HEK293 (cell line): ENCODE data around the gene S100A7.

ENCODE experiments used
- CTCF ChIA-PET: fragments of 350-600 bp; formaldehyde crosslinking; extraction: SDS; loops from one replicate; lab custom pipeline; 2021; ENCODE audit warnings: antibody characterized with exemption; lab: Yijun Ruan, JAX
- POLR2A ChIA-PET: fragments of 300-600 bp; formaldehyde crosslinking; extraction: SDS; loops from one replicate; lab custom pipeline; 2020; ENCODE audit warnings: antibody characterized with exemption, inconsistent platforms; lab: Yijun Ruan, JAX
- H3K27ac ChIP-seq: fragments of 200-500 bp; sonication (Bioruptor generic); 2 replicates; pipeline ENCODE4 v1.5.1; 2014; ENCODE audit warnings: low read depth, low read length, control low read depth, inconsistent platforms; ENCODE audit errors: extremely low read depth
- H3K36me3 ChIP-seq, 2 experiments: fragments of 200-500 bp in 1 of 2; sonication (Bioruptor generic) in 1 of 2; 1 replicate in 1 of 2; 2 replicates in 1 of 2; pipeline ENCODE4 v1.5.1; 2014 to 2017; ENCODE audit warnings: inconsistent platforms in 2 of 2, low read length in 2 of 2; ENCODE audit not compliant: control insufficient read depth in 2 of 2, insufficient read depth in 1 of 2
- H3K4me1 ChIP-seq: fragments of 200-500 bp; sonication (Bioruptor generic); 2 replicates; pipeline ENCODE4 v1.5.1; 2014; ENCODE audit warnings: mild to moderate bottlenecking, low read length, inconsistent platforms; ENCODE audit not compliant: control insufficient read depth, insufficient read depth
- H3K4me3 ChIP-seq: 2 replicates; pipeline ENCODE4 v1.5.1; 2011; ENCODE audit warnings: low read depth, mild to moderate bottlenecking, control low read depth, low read length, moderate library complexity
- H3K9me3 ChIP-seq: fragments of 200-500 bp; sonication (Bioruptor generic); 2 replicates; pipeline ENCODE4 v1.5.1; 2014; ENCODE audit warnings: low read depth, low read length, inconsistent platforms; ENCODE audit not compliant: control insufficient read depth, insufficient read depth
- GLIS1 ChIP-seq: fragments of 450-650 bp; formaldehyde crosslinking; IDR thresholded peaks from 2 replicates; pipeline ENCODE4 v1.5.1; 2016; ENCODE audit warnings: missing biosample characterization, missing genetic modification characterization
- HOXA7 ChIP-seq: sonication (generic); formaldehyde crosslinking; IDR thresholded peaks from 2 replicates; pipeline ENCODE4 v1.8.1; 2022; ENCODE audit warnings: missing genetic modification reagents, borderline replicate concordance
- INSM2 ChIP-seq: fragments of 450-650 bp; formaldehyde crosslinking; IDR thresholded peaks from 2 replicates; pipeline ENCODE4 v1.5.1; 2016; ENCODE audit warnings: missing biosample characterization, missing genetic modification characterization
- YY1 ChIP-seq: fragments of 450-650 bp; formaldehyde crosslinking; IDR thresholded peaks from 2 replicates; pipeline ENCODE4 v1.5.1; 2018; ENCODE audit warnings: missing biosample characterization, missing genetic modification characterization
- ZBTB1 ChIP-seq: fragments of 450-650 bp; formaldehyde crosslinking; IDR thresholded peaks from 2 replicates; pipeline ENCODE4 v1.5.1; 2016; ENCODE audit warnings: missing biosample characterization, missing genetic modification characterization
- ZNF112 ChIP-seq: fragments of 450-650 bp; formaldehyde crosslinking; IDR thresholded peaks from 2 replicates; pipeline ENCODE4 v1.5.0; 2017; ENCODE audit warnings: missing biosample characterization, missing genetic modification characterization
- ZNF121 ChIP-seq: fragments of 450-650 bp; formaldehyde crosslinking; IDR thresholded peaks from 2 replicates; pipeline ENCODE4 v1.5.1; 2016; ENCODE audit warnings: missing biosample characterization, missing genetic modification characterization
- ZNF202 ChIP-seq: fragments of 450-650 bp; formaldehyde crosslinking; IDR thresholded peaks from 2 replicates; pipeline ENCODE4 v1.5.1; 2016; ENCODE audit warnings: missing biosample characterization, missing genetic modification characterization, borderline replicate concordance
- ZNF354C ChIP-seq: fragments of 450-650 bp; formaldehyde crosslinking; IDR thresholded peaks from 2 replicates; pipeline ENCODE4 v1.5.1; 2016; ENCODE audit warnings: missing biosample characterization, missing genetic modification characterization, low read depth, borderline replicate concordance
- ZNF37A ChIP-seq: fragments of 450-650 bp; IDR thresholded peaks from 2 replicates; pipeline ENCODE4 v1.5.1; 2018; ENCODE audit warnings: missing biosample characterization, missing genetic modification characterization
- ZNF549 ChIP-seq: fragments of 450-650 bp; IDR thresholded peaks from 2 replicates; pipeline ENCODE4 v1.5.1; 2018; ENCODE audit warnings: missing biosample characterization, missing genetic modification characterization, mild to moderate bottlenecking, inconsistent platforms, moderate library complexity
- ZNF610 ChIP-seq: fragments of 450-650 bp; formaldehyde crosslinking; IDR thresholded peaks from 2 replicates; pipeline ENCODE4 v1.5.1; 2016; ENCODE audit warnings: missing biosample characterization, missing genetic modification characterization, borderline replicate concordance
- ZNF670 ChIP-seq: fragments of 450-650 bp; formaldehyde crosslinking; IDR thresholded peaks from 2 replicates; pipeline ENCODE4 v1.5.1; 2016; ENCODE audit warnings: missing biosample characterization, missing genetic modification characterization, low read depth
- ZNF776 ChIP-seq: fragments of 450-650 bp; formaldehyde crosslinking; IDR thresholded peaks from 2 replicates; pipeline ENCODE4 v1.5.0; 2017; ENCODE audit warnings: missing biosample characterization, missing genetic modification characterization, borderline replicate concordance
- TF ChIP-seq, protein P1 (sequence below): fragments of 450-650 bp; formaldehyde crosslinking; IDR thresholded peaks from 2 replicates; pipeline ENCODE4; 2016; ENCODE audit warnings: missing biosample characterization, missing genetic modification characterization
- TF ChIP-seq, protein P2 (sequence below): fragments of 450-650 bp; formaldehyde crosslinking; IDR thresholded peaks from 2 replicates; pipeline ENCODE4 v1.5.1; 2016; ENCODE audit warnings: missing biosample characterization, missing genetic modification characterization, borderline replicate concordance
- TF ChIP-seq, protein P3 (sequence below): fragments of 450-650 bp; IDR thresholded peaks from 2 replicates; pipeline ENCODE4 v1.5.1; 2018; ENCODE audit warnings: missing biosample characterization, missing genetic modification characterization

Gene S100A7

DNA sequence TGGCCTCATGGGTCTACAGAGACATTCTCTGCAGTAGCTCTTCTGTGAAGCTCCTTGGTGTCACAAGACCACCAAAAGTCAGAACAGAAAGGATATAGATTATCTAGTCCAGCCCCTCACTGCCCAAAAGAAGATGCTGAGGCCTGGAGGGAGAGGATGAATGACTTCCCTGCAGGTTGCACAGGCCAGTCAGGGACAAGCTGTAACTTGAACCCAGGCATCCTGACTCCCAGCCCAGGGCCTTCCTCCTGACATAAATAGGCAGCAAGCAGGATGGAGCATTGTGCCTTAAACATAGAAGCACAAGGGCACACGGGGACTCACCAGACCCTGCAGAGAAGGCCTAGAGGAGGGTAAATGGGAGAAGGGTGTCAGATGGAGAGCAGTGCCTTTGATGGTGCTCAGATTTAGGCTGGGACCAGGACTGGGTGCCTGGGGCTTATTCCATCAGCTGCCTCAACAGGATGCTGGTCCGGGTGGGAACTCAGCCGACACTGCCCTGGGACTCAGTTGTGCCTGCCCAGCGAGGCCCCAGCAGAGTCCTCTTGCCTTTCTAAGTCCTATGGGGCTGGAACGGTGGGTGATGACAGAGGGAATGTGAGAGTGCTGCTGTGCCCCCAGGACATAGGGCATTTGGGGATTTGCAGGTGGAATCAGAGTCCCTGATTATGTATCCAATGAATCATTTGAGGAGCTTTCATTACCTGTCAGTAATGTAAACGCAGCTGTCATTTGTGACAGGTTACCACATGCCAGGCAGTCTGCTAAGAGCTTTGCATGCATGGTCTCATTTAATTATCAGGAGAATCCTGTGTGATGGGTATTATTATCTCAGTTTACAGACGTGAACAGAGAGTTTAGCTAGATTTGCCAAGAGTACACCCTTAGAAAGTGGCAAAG lies 30.9 kb downstream of the S100A7 start:
- Histone ChIP-seq H3K36me3 (no peaks in the 10 kb centered on the region), H3K27ac (no peak overlapping the region), H3K4me3 (no peak overlapping the region), H3K9me3 (no peaks in the 10 kb centered on the region), H3K4me1 (no peaks in the 10 kb centered on the region)
- TF ChIP-seq ZNF121 (tag by site-specific recombination) (no peak), ZNF37A (tag by site-specific recombination) (no peak), ZNF776 (tag by site-specific recombination) (no peak), ZNF670 (tag by site-specific recombination) (no peak), INSM2 (tag by site-specific recombination) (no peak), YY1 (tag by site-specific recombination) (no peak), ZBTB1 (tag by site-specific recombination) (no peak)
- TF ChIP-seq, protein P1, sequence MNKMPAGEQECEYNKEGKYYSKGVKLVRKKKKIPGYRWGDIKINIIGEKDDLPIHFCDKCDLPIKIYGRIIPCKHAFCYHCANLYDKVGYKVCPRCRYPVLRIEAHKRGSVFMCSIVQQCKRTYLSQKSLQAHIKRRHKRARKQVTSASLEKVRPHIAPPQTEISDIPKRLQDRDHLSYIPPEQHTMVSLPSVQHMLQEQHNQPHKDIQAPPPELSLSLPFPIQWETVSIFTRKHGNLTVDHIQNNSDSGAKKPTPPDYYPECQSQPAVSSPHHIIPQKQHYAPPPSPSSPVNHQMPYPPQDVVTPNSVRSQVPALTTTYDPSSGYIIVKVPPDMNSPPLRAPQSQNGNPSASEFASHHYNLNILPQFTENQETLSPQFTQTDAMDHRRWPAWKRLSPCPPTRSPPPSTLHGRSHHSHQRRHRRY (tag by site-specific recombination) = no peak
- TF ChIP-seq, protein P2, sequence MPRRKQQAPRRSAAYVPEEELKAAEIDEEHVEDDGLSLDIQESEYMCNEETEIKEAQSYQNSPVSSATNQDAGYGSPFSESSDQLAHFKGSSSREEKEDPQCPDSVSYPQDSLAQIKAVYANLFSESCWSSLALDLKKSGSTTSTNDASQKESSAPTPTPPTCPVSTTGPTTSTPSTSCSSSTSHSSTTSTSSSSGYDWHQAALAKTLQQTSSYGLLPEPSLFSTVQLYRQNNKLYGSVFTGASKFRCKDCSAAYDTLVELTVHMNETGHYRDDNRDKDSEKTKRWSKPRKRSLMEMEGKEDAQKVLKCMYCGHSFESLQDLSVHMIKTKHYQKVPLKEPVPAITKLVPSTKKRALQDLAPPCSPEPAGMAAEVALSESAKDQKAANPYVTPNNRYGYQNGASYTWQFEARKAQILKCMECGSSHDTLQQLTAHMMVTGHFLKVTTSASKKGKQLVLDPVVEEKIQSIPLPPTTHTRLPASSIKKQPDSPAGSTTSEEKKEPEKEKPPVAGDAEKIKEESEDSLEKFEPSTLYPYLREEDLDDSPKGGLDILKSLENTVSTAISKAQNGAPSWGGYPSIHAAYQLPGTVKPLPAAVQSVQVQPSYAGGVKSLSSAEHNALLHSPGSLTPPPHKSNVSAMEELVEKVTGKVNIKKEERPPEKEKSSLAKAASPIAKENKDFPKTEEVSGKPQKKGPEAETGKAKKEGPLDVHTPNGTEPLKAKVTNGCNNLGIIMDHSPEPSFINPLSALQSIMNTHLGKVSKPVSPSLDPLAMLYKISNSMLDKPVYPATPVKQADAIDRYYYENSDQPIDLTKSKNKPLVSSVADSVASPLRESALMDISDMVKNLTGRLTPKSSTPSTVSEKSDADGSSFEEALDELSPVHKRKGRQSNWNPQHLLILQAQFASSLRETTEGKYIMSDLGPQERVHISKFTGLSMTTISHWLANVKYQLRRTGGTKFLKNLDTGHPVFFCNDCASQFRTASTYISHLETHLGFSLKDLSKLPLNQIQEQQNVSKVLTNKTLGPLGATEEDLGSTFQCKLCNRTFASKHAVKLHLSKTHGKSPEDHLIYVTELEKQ (tag by site-specific recombination) = no peak
- ChIA-PET CTCF (interaction anchor here (0.5 to 1.4 kb wide), 2 partner anchors 48 to 399 kb away, joined by 3 read pairs; no protein-coding TSS in a partner anchor), POLR2A (no interaction called here)

DNA sequence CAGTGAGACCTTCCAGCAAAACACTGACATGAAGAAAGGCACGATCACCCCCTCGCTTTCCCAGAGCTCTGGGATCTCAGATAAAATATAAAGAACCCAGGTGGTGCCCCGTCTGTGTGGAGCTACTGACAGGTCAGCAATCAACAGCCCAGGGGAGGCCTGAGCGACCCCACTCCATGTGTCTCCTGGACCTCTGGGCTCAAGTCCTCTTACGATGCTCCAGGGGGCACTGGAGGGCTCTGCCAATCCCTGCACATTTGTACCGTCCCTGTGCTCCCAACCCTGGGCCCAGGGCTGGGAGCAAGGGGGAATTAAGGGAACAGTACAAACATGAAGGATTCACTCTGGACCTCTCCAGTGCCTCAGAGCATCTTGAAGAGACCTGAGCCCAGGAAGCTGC lies 31.7 kb downstream of the S100A7 start:
- Histone ChIP-seq H3K4me1 (no peaks in the 10 kb centered on the region), H3K27ac (no peak overlapping the region), H3K4me3 (no peak overlapping the region), H3K9me3 (no peaks in the 10 kb centered on the region), H3K36me3 (no peaks in the 10 kb centered on the region)
- no peak for TF ChIP-seq GLIS1 (tag by site-specific recombination)
- TF ChIP-seq ZNF354C (tag by site-specific recombination) = no peak
- no peak for TF ChIP-seq ZNF776 (tag by site-specific recombination)
- no peak for TF ChIP-seq ZNF202 (tag by site-specific recombination)
- TF ChIP-seq, protein P3, sequence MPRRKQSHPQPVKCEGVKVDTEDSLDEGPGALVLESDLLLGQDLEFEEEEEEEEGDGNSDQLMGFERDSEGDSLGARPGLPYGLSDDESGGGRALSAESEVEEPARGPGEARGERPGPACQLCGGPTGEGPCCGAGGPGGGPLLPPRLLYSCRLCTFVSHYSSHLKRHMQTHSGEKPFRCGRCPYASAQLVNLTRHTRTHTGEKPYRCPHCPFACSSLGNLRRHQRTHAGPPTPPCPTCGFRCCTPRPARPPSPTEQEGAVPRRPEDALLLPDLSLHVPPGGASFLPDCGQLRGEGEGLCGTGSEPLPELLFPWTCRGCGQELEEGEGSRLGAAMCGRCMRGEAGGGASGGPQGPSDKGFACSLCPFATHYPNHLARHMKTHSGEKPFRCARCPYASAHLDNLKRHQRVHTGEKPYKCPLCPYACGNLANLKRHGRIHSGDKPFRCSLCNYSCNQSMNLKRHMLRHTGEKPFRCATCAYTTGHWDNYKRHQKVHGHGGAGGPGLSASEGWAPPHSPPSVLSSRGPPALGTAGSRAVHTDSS (tag by site-specific recombination) = no peak
- TF ChIP-seq ZNF549 (tag by site-specific recombination) = no peak
- TF ChIP-seq HOXA7 (CRISPR knock-in tag) = no peak
- TF ChIP-seq ZNF112 = no peak
- no peak for TF ChIP-seq ZNF610 (tag by site-specific recombination)
- ChIA-PET POLR2A (no interaction called here), CTCF (interaction anchor here (1.4 kb wide), 1 partner anchor 49 kb away, joined by 3 read pairs; no protein-coding TSS in a partner anchor)
